Kidney (tissue), 14 donors: ENCODE data around the gene PPY. TPM values are rescaled to one million over a fixed set of nuclear protein-coding genes. Genes with fewer than 3 reads are reported as not detected.

Experiments used
- DNase-seq, 5 donors: peaks; one replicate each; pipeline ENCODE4 v3.0.0-alpha.2; 2013 to 2020
- FAIRE-seq: peaks from 2 replicates; lab custom pipeline; 2012; peaks lifted over from hg19 to GRCh38; lab: Jason Lieb, UNC
- H3K27ac ChIP-seq, 2 donors: one replicate each; pipeline ENCODE4 v1.7.0; 2013; ENCODE audit warnings: low read depth in 2 of 2, low read length in 2 of 2, inconsistent platforms in 1 of 2
- H3K27me3 ChIP-seq: one replicate; pipeline ENCODE4 v1.7.1; 2013; ENCODE audit warnings: low read length, inconsistent platforms; ENCODE audit not compliant: control insufficient read depth, insufficient read depth
- H3K36me3 ChIP-seq, 3 donors: one replicate each; pipeline versions ENCODE4 v1.7.0 to v1.7.1; 2013; ENCODE audit warnings: low read length in 3 of 3, control low read depth in 1 of 3, inconsistent platforms in 1 of 3; ENCODE audit not compliant: insufficient read depth in 3 of 3, control insufficient read depth in 2 of 3
- H3K4me1 ChIP-seq, 3 donors: one replicate each; pipeline versions ENCODE4 v1.7.0 to v1.7.1; 2013; ENCODE audit warnings: low read length in 3 of 3, inconsistent platforms in 1 of 3, low read depth in 1 of 3; ENCODE audit not compliant: control insufficient read depth in 2 of 3, insufficient read depth in 2 of 3
- H3K4me3 ChIP-seq, 3 donors: one replicate each; pipeline versions ENCODE4 v1.7.0 to v1.8.1; 2013; ENCODE audit warnings: low read length in 3 of 3, control low read depth in 1 of 3, inconsistent platforms in 1 of 3
- H3K9ac ChIP-seq, 3 donors: one replicate each; pipeline versions ENCODE4 v1.7.0 to v1.7.1; 2013; ENCODE audit warnings: low read length in 3 of 3, control low read depth in 1 of 3, inconsistent platforms in 1 of 3
- H3K9me3 ChIP-seq, 3 donors: one replicate each; pipeline versions ENCODE4 v1.7.0 to v1.7.1; 2013; ENCODE audit warnings: low read length in 3 of 3, control low read depth in 1 of 3, inconsistent platforms in 1 of 3; ENCODE audit not compliant: control insufficient read depth in 2 of 3, insufficient read depth in 1 of 3
- CTCF ChIP-seq: IDR thresholded peaks from 3 replicates; pipeline ENCODE4 v1.5.1; 2012; ENCODE audit warnings: mild to moderate bottlenecking, moderate library complexity, borderline replicate concordance; ENCODE audit not compliant: insufficient read depth; ENCODE audit errors: extremely low read depth
- intact Hi-C: fragments of 100-400 bp; cut with DNase I; formaldehyde crosslinking; loops from one replicate; pipeline ENCODE4 v1.11.1; 2022
- polyA plus RNA-seq: library from polyadenylated mRNA; stranded (reverse); fragments of 350-450 nt; fragmentation: Illumina TruSeq; extraction: RNeasy Lipid Tissue Mini Kit (QIAGEN cat#74804); gene quantifications from one replicate; pipeline ENCODE4 v1.2.3, GENCODE V29; 2014; ENCODE audit warnings: low read depth, low replicate concordance; ENCODE audit not compliant: insufficient read depth
- total RNA-seq: library from RNA; stranded (reverse); fragmentation: NEBNext Ultra II Directional; extraction: Animal tissue kit (Norgen Biotek cat#: 25700); gene quantifications from one replicate; pipeline ENCODE4 v1.2.1, GENCODE V29; 2021
- donor health status: control.
- donor health status: control.
- donor health status: control.
- donor health status: control.
- donor health status: control.
- donor health status: DM: yes; HTN: yes; CAD: no.
- donor health status: Normal renal cell carcinoma (clear cell type).

The PPY gene
- total and polyA plus RNA-seq, 2 donors from 2014 or later: not detected

DNA sequence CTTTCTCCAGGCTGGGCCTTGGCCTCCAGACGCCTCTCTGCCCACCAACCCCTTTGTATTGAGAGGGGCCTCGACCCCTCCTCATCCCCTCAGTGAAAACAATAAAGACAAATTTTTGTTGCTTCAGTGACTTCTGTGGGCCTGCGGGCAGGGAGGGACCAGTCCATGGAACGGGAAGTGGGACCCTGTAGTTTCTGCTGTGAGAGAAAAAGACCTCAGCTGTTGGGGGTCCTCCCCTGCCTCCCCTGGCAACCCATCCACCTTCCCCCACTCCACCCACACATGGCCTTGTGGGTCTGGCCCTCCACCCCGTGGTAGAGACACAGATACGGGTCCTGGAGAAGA, 3.5 kb downstream of the PPY start:
- no peak for TF ChIP-seq CTCF
- H3K4me3 ChIP-seq: no peak overlapping the region
- intact Hi-C loops: no loop called here
- no peaks in the 10 kb centered on the region for H3K36me3 ChIP-seq
- DNase-seq (peak in 1 of 5 donors; percentile 26), FAIRE-seq (no peak)
- H3K9me3 ChIP-seq: no peaks in the 10 kb centered on the region
- H3K4me1 ChIP-seq: peaks cover 0 to 11% (median 0%) of the 10 kb centered on the region in 3 donors
- H3K27ac ChIP-seq: no peak overlapping the region
- no peak overlapping the region for H3K9ac ChIP-seq
- no peaks in the 10 kb centered on the region for H3K27me3 ChIP-seq

DNA sequence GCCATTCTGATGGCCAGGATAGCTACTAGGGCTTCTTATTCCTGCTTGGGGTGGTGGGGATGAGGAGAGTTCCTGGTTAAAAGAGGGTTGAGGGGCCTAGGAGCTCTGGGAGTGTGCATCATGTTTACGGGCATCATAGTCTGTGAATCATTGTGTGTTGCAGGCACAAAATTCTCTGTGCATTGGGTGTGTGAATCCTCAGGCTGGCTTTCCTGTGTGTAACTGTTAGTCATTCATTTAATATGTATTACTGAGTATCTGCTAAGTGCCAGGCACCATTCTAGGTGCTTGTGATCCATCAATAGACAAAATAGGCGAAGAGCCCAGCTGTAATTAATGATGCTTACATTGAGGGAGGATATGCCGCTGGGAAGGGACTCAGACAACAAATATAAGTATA, 5.8 kb downstream of the PPY start:
- H3K9me3 ChIP-seq: no peaks in the 10 kb centered on the region
- no peaks in the 10 kb centered on the region for H3K27me3 ChIP-seq
- H3K27ac ChIP-seq: no peak overlapping the region
- H3K9ac ChIP-seq: no peak overlapping the region
- no peak for DNase-seq
- no peak overlapping the region for H3K4me3 ChIP-seq
- FAIRE-seq: no peak
- peaks cover 0 to 15% (median 0%) of the 10 kb centered on the region in 3 donors for H3K4me1 ChIP-seq
- H3K36me3 ChIP-seq: no peaks in the 10 kb centered on the region
- no peak for TF ChIP-seq CTCF
- intact Hi-C loops: no loop called here

GRCh38 chr17:43935926-43936261, 6.4 kb downstream of the PPY start:
- H3K27me3 ChIP-seq: no peaks in the 10 kb centered on the region
- no peak for TF ChIP-seq CTCF
- H3K27ac ChIP-seq: no peak overlapping the region
- FAIRE-seq: no peak
- no peak overlapping the region for H3K4me3 ChIP-seq
- H3K36me3 ChIP-seq: no peaks in the 10 kb centered on the region
- no peaks in the 10 kb centered on the region for H3K9me3 ChIP-seq
- peak in 4 of 5 donors; percentile 83 to 90 (median 86) for DNase-seq
- peaks cover 0 to 15% (median 0%) of the 10 kb centered on the region in 3 donors for H3K4me1 ChIP-seq
- no peak overlapping the region for H3K9ac ChIP-seq
- intact Hi-C loops: no loop called here
